ENCODE data around the gene SNRPD3.
"Not testable (repeated sequence)": the region's sequence is repeated elsewhere in the genome, so short reads cannot be mapped to it uniquely, and the experiment has no call there.

Gene SNRPD3

DNA sequence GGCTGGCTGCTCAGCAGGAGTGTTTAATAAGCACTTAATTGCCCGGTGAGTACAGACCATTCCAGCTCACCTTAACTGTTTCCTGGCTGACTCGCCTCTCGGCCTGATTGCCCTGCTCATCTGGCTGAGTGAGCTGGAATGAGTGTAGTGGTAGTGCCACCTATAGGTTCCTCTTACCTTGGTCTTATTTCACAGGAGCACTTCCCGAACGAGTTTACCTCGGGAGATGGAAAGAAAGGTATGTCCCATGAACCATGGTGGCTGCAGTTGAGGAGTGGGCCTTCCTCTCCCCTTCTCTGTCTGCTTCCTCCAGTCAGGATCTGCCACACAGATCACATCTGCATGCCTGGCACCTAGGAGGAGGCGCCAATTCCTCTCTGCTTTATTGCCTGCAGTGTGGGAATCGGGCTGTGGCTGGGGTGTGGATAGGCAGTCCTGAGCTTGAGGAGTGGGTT lies 34.0 kb upstream of the SNRPD3 start:
- TF ChIP-seq, protein P1, sequence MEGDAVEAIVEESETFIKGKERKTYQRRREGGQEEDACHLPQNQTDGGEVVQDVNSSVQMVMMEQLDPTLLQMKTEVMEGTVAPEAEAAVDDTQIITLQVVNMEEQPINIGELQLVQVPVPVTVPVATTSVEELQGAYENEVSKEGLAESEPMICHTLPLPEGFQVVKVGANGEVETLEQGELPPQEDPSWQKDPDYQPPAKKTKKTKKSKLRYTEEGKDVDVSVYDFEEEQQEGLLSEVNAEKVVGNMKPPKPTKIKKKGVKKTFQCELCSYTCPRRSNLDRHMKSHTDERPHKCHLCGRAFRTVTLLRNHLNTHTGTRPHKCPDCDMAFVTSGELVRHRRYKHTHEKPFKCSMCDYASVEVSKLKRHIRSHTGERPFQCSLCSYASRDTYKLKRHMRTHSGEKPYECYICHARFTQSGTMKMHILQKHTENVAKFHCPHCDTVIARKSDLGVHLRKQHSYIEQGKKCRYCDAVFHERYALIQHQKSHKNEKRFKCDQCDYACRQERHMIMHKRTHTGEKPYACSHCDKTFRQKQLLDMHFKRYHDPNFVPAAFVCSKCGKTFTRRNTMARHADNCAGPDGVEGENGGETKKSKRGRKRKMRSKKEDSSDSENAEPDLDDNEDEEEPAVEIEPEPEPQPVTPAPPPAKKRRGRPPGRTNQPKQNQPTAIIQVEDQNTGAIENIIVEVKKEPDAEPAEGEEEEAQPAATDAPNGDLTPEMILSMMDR (conservative IDR thresholded peaks at IDR 0.05; ENCODE audit: low read length) = peak; percentile 48
- H3K4me3 ChIP-seq (ENCODE audit: low read length) = no peak overlapping the region
- DNase-seq (ENCODE audit: low read depth) = peak; percentile 41

DNA sequence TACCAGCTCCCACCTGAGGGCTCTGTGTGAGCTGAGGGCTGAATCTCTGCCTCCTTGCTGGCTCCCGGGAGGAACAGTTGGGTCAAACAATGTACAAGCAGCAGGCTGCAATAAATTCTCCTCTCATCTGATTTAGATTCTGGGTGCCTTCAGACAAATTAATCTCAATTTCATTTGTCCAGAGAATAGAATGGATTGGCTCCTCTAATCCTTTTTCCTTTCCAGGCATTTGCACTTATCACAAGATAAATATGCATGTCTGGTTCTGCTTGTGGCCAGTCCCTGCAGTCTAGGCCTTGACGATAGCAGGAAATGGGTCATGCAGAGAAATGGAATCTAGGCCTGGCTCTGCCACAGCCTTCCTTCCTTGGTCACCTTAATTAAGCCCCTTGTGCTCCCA lies 31.9 kb upstream of the SNRPD3 start:
- peak; percentile 67 for DNase-seq (ENCODE audit: low read depth)
- TF ChIP-seq, protein P1 (conservative IDR thresholded peaks at IDR 0.05; ENCODE audit: low read length) = no peak
- H3K4me3 ChIP-seq (ENCODE audit: low read length) = no peak overlapping the region

DNA sequence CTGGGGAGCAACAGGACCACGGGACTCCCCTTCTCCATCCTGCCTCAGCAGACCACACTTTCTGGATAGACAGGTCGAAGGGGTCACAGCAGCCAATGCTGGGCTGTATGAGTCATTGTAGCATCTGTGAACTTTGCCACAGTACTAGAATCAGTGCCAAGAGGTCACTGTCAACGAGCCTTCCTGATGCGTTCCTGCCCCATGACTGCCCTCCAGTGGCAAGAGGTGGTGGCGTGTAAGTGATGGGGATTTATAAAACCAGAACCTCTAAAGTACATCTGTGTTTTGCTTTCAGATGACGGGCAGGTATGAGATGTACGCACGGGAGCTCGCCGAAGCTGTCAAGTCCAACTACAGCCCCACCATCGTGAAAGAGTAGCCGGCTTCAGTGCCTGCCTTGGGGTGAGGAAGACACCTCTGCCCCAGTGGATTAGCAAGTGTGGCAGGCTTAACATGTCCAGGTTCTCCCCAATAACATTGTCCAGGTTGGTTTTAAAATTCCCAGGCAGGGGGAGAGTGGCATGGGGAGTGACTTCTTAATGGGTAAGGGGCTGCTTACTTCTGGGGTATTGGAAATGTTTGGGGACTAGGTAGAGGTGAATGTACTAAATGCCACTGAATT lies 30.3 kb upstream of the SNRPD3 start:
- H3K4me3 ChIP-seq (ENCODE audit: low read length) = no peak overlapping the region
- DNase-seq (ENCODE audit: low read depth) = peak; percentile 66
- TF ChIP-seq, protein P1 (conservative IDR thresholded peaks at IDR 0.05; ENCODE audit: low read length) = peak; percentile 97

DNA sequence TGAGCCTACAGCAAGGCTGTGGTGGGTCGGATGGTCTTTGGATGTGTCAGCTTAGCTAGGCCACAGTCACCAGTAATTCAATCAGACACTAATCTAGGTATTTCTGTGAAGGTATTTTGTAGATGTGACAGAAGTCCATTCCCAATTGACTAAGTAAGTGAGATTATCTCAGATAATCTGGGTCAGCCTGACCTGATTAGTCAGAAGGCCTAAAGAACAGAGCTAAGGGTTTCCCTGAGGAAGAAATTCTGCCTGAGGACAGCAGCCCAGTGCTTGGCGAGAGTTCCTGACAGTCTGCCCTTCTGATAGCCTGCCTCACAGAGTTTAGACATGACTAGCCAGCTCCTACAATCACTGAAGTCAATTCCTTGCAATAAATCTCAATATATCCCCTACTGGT lies 29.6 kb upstream of the SNRPD3 start:
- no peak for DNase-seq (ENCODE audit: low read depth)
- TF ChIP-seq, protein P1 (conservative IDR thresholded peaks at IDR 0.05; ENCODE audit: low read length) = no peak
- no peak overlapping the region for H3K4me3 ChIP-seq (ENCODE audit: low read length)

DNA sequence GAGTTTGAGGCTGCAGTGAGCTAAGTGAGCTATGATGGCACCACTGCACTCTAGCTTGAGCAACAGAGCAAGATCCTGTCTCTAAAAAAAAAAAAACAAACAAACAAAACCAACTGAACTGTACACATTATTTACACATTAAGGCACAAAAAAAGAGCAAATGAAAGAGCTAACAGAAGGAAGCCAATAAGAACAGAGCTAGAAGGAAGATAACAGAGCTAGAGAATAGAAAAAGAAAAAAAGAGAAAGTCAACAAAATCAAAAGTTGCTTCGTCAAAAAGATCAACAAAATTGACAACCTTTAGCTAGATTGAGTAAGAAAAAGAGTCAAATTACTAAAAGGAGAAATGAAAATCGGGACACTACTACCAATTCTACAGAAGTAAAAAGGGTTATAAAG lies 25.9 kb upstream of the SNRPD3 start:
- H3K4me3 ChIP-seq (ENCODE audit: low read length) = no peak overlapping the region
- TF ChIP-seq, protein P1 (conservative IDR thresholded peaks at IDR 0.05; ENCODE audit: low read length) = no peak
- no peak for DNase-seq (ENCODE audit: low read depth)

DNA sequence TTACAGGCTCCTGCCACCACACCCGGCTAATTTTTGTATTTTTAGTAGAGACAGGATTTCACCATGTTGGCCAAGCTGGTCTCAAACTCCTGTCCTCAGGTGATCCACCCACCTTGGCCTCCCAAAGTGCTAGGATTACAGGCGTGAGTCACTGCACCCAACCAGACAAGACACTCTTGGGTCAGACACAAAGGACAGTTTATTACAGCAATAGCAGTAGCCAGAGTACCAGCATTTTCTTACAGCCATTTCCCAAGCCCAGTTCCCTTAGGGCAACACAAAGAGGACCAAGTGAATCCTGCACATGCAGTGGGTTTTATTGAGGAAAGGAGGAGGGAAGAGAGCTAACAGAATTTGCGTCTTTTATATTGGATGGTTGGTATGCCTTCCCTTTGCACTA lies 24.8 kb upstream of the SNRPD3 start:
- not testable (repeated sequence) for DNase-seq (ENCODE audit: low read depth)

DNA sequence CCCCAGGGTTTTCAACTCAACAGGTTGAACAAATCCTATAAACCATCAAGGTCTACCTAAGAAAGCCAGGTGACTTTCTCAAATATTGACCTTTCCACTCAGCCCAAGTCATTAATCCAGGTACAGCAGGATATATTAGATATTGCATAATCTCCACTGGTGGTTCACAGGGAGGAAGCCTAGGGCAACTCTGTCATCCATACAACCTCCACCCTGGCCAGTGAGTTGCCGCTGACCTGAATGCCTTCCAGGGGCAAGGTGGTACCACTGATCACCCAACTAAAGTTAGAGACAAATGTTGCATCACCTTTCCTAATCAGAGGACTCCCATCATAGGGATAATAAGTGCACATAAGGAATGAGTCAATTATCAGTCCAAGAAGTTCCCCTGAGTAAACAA lies 23.7 kb upstream of the SNRPD3 start:
- TF ChIP-seq, protein P1 (conservative IDR thresholded peaks at IDR 0.05; ENCODE audit: low read length) = no peak
- DNase-seq (ENCODE audit: low read depth) = no peak
- no peak overlapping the region for H3K4me3 ChIP-seq (ENCODE audit: low read length)

More for the DNA sequence above, 24.8 kb upstream of the SNRPD3 start:
- H3K4me3 ChIP-seq (ENCODE audit: low read length) = not testable (repeated sequence)
